Measurements from ENCODE around the gene ATP2B2.

Gene ATP2B2

DNA sequence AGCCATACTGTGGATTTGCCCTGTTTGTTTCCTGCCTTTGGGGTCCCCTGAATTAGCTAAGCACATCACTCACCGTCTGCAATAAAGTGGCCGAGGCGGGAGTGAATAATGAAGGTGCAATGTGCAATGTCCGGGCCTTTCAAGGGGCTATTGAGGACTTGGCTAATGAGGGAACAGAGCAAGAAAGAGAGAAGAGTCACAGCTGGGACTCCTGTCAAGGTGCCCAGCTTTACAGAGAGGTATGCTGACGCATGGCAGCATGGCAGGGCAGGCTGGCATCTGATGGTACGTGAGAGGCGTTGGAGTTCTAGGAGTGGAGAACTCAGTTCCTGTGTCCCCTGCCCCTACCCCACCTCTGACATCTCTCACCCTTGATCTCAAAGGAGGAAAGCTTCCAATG is 13.8 kb upstream of the ATP2B2 start:
- TF ChIP-seq CTCF (IDR thresholded peaks at IDR 0.05; ENCODE audit: low read depth, low read length, missing control alignments): no peak
- in situ Hi-C loops (cut with HindIII; ENCODE audit: low sequenced_read_pairs): no loop called here
- DNase-seq (ENCODE audit: low read depth): no peak
- H3K4me3 ChIP-seq (ENCODE audit: low read depth, low read length): no peak overlapping the region

DNA sequence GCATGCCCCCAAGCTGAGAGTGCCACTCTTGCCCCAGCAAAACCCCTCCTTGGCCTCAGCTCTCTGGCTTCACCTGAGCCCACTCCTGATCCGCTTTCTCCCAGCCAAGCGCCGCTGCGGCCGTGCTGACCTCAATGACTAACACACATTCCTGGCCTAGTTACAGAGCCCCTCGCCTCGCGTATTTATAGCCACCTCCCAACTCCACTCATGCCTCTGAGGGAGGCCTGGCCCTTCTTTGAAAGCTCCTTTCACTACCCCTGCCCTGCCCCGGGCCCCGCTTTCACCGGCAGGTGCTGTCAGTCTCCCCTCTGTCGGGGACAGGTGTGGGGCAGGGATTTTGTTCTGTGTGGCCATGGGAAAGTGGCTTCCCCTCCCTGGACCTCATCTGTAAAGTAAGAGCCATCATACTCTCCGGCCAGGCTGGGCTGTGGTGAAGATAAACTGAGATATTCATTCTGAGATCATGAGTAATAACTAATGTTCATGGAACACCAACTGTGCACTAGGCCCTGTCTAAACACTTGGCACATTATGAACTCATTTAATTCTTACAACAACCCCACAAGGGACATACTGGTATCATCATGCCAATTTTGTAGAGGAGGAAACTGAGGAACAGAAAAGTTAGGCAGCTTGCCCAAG is 13.2 kb upstream of the ATP2B2 start:
- H3K4me3 ChIP-seq (ENCODE audit: low read depth, low read length): no peak overlapping the region
- peak; percentile 88 for DNase-seq (ENCODE audit: low read depth)
- TF ChIP-seq CTCF (IDR thresholded peaks at IDR 0.05; ENCODE audit: low read depth, low read length, missing control alignments): no peak
- in situ Hi-C loops (cut with HindIII; ENCODE audit: low sequenced_read_pairs): no loop called here

DNA sequence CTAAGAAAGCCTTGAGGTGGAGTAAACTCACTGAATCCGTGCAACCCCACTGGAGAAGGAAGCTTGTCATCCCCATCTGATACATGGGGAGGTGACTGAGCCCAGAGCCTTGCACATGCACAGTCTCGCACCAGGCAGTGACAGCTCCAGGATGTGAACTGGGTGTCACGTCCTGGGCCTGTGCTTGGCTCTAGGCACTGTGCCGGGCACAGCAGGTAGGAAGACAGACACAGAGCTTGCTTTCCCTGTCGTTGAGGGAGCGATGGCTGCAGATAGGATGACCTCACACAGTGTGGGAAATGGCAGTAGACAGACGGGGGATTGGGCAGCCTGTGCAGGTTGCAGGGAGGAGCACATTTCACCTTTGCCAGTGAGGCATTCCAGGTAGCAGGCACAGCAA is 12.2 kb upstream of the ATP2B2 start:
- no peak for TF ChIP-seq CTCF (IDR thresholded peaks at IDR 0.05; ENCODE audit: low read depth, low read length, missing control alignments)
- in situ Hi-C loops (cut with HindIII; ENCODE audit: low sequenced_read_pairs): no loop called here
- H3K4me3 ChIP-seq (ENCODE audit: low read depth, low read length): no peak overlapping the region
- no peak for DNase-seq (ENCODE audit: low read depth)

DNA sequence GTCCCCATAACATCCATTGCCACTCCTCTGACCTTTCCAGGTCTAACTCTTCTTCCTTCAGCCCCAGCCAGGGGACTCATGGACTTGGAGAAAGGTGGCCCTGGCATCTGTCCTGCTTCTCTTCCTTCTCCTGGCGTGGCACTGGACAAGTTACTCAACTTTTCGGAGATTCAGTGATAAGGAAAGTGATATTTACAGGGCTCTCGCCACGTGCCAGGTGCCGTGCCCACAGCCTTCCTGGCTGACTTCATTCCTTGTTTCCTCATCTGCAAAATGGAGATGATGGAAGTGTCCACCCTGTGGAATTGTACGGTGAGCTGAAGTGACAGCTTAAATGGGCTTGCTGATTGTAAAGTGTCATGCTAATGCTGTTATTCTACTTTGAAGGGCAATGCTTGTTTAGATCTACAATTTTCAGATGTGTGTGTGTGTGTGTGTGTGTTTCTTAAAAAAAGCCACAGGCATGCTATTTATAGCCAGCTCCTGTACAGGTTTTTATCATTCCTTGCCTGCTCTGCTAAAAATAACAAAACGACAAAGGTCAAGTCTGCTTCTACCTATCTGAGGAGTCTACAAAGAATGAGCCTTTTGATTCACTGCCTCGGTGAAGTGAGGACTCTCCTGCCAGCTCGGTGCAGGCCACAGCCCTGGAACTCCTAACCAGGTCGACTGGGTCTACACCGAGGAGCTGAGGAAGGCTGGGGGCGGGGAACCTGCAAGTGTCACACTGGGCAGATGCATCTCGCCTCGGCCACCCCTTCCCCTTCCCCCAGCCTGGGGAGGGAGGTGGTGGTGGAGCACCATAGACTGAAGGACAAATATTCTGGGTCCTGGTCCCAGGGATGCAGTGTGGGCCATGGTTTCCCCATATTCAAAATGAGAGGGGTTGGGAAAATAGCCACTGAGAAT is 11.4 kb upstream of the ATP2B2 start:
- no peak for DNase-seq (ENCODE audit: low read depth)
- TF ChIP-seq CTCF (IDR thresholded peaks at IDR 0.05; ENCODE audit: low read depth, low read length, missing control alignments): no peak
- in situ Hi-C loops (cut with HindIII; ENCODE audit: low sequenced_read_pairs): no loop called here

DNA sequence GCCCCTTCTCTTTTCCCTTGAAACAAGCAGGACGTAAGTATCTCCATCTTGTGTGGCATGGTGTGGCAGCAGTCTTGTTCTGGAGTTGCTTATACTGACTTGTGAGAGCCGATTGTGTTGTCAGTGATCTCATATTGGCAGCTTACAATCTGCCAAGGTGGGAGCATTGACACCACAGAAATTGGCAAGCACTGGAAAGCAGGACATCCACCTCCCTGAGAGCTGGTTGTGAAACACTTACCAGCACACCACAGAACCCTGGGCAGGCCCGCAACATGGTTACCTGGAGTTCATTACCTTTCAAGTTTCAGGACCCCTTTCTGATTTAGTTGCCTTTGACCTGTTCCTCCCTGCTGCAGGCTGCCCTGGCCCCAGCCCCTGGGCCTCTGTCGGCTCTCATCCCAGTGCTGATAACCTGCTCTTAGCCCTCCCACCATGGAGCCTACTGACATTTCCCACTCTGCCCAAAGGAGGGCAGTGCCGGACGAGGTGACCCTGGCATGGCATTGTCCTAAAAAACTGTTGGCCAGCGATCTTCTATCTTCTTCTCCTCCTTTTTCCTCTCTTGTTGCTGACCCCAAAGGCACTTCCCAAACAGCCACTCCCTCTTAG is 10.6 kb upstream of the ATP2B2 start:
- in situ Hi-C loops (cut with HindIII; ENCODE audit: low sequenced_read_pairs): no loop called here
- no peak for TF ChIP-seq CTCF (IDR thresholded peaks at IDR 0.05; ENCODE audit: low read depth, low read length, missing control alignments)
- H3K4me3 ChIP-seq (ENCODE audit: low read depth, low read length): no peak overlapping the region
- no peak for DNase-seq (ENCODE audit: low read depth)

More for the DNA sequence above, 11.4 kb upstream of the ATP2B2 start:
- H3K4me3 ChIP-seq (ENCODE audit: low read depth, low read length): no peak overlapping the region

- no peak for DNase-seq (ENCODE audit: low read depth)
- H3K4me3 ChIP-seq (ENCODE audit: low read depth, low read length): no peak overlapping the region
- in situ Hi-C loops (cut with HindIII; ENCODE audit: low sequenced_read_pairs): no loop called here
- no peak for TF ChIP-seq CTCF (IDR thresholded peaks at IDR 0.05; ENCODE audit: low read depth, low read length, missing control alignments)
Measured at GRCh38 chr3:10515396-10515795, 10.0 kb upstream of the ATP2B2 start.
